ENCODE measurements around the gene SORBS1.
A peak's percentile ranks its signal among the peaks of the same experiment; 100 is the strongest.

Gene SORBS1

DNA sequence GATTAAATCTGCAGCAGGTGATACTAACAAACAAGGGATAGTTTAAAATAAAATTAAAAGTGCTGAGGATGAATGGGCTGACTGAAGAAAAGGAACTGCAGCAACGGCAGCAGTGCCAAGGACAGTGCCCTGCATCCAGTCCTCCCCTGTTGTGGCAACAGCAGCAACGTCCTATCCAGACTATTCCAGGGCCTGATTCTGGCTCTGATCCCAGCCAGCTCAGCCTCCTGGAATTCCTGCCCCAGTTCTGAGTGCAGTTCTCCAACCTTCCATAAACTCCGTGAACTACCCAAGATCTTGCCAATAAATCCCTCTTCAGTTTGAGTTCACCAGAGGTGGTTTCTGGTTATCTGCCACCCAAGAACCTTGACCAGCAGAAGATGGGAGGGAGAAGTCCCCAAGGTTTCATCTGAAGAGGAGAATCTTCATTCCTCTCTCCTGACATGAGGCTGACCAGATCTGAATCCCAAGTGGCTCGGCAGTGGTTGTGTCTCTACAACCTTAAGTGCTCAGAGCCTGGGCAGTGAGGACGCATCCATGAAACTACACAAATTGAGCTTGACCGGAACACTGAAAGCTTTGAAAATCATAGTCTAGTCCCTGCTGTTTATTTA is 115.8 kb downstream of the SORBS1 start:
- DNase-seq: peak in 4 of 10 donors; percentile 39 to 87 (median 44)
- intact Hi-C loops (cut with DNase I): no loop called here

DNA sequence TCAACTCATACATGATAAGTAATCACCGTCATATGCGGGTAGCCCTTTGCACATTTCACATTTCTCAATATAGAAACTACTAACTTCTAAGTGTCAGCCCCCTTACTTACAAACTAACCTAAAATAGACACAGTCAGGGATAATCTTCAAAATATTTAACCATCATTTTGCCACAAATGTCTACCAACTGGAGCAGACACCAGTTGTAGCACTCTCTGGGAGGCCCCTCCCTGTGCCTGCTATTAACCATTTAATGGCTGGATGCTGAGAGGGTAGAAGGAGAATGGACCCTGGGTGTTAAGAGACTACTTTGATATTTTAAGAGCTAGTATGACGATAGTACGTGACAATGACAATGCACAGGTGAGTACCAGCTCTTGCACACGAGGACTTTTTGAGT is 116.4 kb downstream of the SORBS1 start:
- intact Hi-C loops (cut with DNase I): no loop called here
- no peak for DNase-seq

GRCh38 chr10:95443636-95444035 is 117.5 kb downstream of the SORBS1 start:
- intact Hi-C loops (cut with DNase I): no loop called here
- no peak for DNase-seq

DNA sequence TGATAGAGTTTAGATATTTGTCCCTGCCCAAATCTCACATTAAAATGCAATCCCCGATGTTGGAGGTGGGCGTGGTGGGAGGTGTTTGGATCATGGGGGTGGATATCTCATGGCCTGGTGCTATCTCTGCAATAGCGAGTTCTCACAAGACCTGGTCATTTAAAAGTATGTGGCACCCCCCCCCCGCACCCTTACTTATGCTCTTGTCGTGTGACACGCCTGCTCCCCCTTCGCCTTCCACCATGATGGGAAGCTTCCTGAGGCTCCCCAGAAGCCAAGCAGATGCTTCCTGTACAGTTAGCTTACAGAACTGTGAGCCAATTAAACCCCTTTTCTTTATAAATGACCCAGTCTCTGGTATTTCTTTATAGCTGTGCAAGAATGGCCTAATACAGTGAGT is 118.8 kb downstream of the SORBS1 start:
- intact Hi-C loops (cut with DNase I): no loop called here
- no peak for DNase-seq

DNA sequence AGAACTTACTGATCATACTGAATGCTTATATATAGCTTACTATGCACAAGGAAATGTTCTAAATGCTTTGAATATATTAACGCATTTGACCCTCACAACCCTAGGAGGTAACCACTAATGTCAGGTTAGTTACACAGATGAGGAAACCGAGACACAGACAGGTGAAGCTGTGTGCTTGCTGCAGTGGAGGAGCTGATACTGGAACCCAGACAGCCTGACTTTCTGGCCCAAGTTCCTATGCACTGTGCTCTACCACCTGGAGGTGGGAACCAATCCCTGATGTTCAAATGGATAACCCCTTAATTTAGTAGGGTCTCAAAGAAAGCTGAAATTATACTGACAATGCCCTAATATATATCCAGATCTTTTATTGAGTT is 119.6 kb downstream of the SORBS1 start:
- intact Hi-C loops (cut with DNase I): no loop called here
- DNase-seq: no peak

DNA sequence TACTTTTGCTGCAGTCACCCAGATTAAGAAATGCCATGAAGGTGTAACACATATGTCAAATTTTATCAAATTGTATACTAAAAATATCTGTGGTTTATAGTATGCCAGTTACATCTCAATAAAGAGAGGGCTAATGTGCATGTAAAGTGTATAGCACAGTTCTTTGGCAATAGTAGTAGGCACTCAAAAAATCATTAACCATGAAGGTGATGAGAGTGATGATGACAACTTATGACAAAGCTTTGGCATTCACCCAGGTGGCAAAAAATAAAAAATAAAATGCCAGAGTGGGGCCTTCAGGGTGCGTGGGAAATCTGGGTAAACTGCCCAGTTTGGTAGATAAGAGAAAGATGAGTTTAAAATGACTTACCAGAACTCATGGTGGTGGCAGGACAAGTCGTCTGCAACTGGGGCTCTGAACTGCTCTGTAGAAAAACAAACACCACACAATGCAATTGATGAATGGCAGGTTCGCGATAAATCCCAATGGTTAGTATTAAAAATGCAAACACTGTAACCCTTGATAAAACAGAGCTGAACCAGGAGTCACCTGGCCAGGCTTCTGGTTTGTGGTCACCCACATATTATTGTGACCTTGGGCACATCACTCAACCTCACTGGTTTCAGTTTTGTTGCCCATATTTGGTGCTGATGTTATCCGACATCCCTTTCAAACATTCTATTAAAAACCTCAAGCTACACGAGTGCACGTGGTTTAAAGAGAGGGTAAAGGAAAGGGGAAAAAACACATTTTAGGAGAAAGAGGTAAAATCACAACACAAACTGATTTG is 120.2 kb downstream of the SORBS1 start:
- DNase-seq: no peak
- intact Hi-C loops (cut with DNase I): no loop called here

GRCh38 chr10:95440038-95440725 is 121.0 kb downstream of the SORBS1 start:
- DNase-seq: no peak
- intact Hi-C loops (cut with DNase I): no loop called here

GRCh38 chr10:95438781-95439180 is 122.4 kb downstream of the SORBS1 start:
- intact Hi-C loops (cut with DNase I): no loop called here
- no peak for DNase-seq

DNA sequence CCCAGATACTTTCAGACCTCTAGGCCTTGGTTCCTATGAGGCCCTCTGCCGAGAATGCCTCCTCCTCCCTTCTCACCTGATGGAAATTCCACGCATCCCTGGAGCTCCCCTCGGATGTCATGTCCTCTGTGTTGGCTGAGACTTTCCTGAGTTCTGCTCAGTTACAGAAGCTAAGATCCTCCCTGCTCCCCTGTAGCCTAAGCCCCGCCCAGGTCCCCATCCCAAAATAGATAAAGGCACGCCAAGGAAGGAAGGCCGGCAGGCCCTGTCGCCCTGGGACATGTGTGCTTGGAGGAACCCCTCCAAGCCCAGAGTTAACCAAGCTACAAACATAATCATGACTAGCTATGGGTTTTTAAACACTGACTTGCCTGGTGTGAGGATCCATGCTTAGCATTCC is 123.5 kb downstream of the SORBS1 start:
- intact Hi-C loops (cut with DNase I): no loop called here
- peak in 1 of 10 donors; percentile 66 for DNase-seq

GRCh38 chr10:95435548-95436279 is 125.5 kb downstream of the SORBS1 start:
- intact Hi-C loops (cut with DNase I): no loop called here

DNA sequence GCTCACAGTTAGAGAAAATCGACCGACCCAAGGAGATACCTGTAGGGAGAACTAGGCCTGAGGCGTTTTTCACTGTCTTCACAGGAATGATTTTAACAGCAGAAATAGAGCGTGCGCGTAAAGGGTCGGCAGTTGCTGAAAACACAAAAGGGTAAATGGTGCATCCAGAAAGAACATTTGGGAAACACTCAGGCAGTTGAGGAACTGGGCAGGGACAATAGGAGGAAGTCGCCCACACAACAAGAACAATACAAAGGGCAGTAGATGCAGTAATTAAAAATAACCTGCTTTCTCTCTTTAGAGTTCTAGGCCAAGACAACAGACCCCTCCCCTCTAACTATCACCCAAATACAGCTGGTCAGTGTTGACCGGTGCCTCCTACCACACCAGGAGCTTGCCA is 126.6 kb downstream of the SORBS1 start:
- DNase-seq: no peak
- intact Hi-C loops (cut with DNase I): loop anchor here (5.0 kb wide), 2 partner anchors 57 to 123 kb away; no protein-coding TSS in a partner anchor

More at GRCh38 chr10:95435548-95436279, 125.5 kb downstream of the SORBS1 start:
- DNase-seq: no peak

DNA sequence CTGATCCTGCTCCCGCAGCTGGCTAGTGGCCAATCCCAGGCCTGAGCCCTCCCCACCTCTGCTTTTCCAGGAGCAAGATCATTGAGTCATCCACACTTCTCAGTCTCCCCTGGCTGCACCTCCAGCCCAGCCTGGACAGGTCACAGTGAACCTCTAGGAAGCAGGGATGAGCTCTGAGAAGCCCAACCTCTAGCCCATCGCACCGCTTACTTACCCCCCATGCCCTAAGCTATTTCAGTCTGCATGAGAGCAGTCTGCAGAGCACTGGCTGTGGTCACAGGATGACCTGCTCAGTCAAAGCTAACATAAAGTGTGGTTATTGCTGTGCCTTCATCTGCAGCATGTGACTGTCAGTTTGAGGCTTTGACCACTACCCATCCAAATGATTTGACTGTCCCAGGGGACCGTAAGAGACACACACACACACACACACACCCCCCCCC is 129.2 kb downstream of the SORBS1 start:
- no peak for DNase-seq
- intact Hi-C loops (cut with DNase I): loop anchor here (5.0 kb wide), 2 partner anchors 55 to 125 kb away; no protein-coding TSS in a partner anchor

- peak in 4 of 10 donors; percentile 34 to 54 (median 52) for DNase-seq
- intact Hi-C loops (cut with DNase I): loop anchor here (1.0 to 5.0 kb wide), 3 partner anchors 53 to 171 kb away; no protein-coding TSS in a partner anchor
These were observed 130.8 kb downstream of the SORBS1 start for GRCh38 chr10:95430231-95430951.

DNA sequence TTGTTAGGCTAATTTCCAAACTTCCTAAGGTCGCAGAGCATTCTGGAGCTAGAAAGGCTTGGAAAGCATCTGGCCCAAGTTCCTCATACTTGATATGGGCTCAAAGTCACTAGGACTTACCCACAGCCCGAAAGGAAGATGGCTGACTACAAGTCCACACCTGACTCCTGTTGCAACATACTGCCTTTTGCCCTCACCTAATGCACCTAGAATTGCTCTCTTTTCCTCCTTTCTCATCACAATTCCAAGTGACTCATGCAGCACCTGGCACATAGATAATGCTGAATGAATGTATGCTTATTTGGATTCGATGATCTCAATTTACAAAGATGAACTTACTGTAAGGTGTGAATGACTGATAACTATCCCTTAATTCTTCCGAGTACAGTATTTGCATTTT is 131.5 kb downstream of the SORBS1 start:
- intact Hi-C loops (cut with DNase I): loop anchor here (1.0 to 5.0 kb wide), 3 partner anchors 52 to 172 kb away; no protein-coding TSS in a partner anchor
- DNase-seq: no peak

DNA sequence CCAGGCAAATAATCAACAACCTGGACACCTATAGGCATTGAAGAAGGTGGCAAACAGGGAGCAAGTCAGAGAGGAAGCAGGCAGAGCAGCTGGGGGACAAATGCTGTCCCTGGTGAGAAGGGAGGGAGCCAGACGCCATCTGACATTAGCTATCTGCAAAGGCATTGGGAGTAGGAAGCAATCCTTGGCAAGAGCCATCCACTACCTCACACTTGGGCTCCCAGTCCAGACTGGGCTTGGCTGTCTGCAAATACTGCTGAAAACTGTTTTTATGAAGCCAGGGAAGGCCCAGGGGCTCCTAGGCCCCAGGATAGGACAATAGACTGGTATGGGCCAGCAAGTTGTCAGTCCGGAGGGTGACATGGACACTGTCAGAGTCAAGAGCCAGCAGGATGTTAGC is 132.5 kb downstream of the SORBS1 start:
- DNase-seq: no peak
- intact Hi-C loops (cut with DNase I): no loop called here

- DNase-seq: no peak
- intact Hi-C loops (cut with DNase I): no loop called here
These were observed 134.7 kb downstream of the SORBS1 start for GRCh38 chr10:95426482-95426881.

DNA sequence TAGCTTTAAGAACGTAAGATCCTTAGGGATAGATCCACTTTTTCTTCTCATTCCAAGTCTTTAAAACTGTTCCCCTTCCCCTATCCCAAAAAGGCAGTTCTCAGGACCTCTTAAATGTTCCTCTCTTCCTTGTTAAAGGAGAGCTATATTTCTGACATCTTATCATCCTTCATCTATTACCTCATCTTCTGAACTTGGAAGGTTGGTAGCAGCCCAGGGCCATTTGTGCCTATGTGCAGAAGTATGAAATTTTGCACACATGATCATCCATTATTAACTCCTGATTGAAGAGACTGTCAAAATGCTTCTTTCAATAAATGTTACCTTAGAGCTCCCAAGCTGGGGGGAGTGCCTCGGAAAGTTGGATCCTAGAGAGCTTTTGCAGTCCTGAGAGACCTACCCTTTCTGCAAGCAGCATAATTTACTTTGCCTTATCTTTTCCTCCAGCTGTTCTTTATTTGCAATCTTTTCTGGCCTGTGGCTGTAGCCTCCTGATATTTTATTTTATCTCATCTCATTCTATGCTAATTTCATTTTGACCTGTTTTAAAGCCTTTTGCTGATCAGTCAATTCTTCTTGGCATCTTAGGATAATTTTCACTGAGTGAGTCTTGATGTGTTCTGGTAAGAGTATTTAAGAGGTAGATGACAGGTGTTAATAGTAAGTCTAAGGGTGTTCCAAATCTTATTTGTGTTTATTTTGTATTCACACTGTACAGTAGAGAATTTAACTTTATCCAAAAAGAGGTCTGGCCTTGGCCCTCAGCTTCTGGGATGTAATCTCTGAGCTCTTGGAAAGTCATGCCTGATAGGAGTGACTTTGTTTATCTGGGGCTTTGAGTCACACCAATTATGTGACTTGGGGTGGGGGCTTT is 135.3 kb downstream of the SORBS1 start:
- no peak for DNase-seq
- intact Hi-C loops (cut with DNase I): no loop called here

DNA sequence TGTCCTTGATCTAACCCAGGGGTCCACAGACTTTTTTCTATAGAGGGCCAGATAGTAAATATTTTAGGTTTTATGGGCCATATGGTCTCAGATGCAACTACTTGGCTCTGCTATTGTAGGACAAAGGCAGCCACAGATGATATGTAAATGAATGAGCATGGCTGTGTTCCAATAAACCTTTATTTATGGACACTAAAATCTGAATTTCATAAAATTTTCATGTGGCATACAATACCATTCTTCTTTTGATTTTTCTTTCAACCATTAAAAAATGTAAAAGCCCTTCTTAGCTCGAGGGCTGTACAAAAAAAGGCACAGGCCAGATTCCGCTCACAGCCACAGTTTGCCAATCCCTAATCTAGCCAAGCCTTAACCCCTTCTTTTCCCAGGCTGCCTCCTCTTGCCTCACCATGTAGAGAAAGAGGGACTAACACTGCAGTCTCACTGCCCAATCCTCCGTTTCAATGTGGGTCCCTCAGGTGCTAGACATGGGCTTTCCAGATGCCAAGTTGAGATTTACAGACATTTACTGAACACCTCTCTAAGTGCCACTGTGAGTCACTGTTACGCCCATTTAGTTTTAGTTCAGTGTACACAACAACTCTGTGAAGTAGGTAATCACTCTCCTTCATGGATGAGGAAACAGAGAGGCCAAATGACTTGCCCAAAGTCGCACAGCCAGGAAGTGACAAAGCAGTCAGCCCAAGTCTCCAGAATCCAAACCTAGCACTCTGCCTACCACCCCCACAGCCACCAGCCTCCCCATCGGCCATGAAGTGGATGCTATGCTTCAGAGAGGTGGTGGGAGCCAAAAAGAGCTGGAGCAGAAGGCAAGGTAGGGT is 137.8 kb downstream of the SORBS1 start:
- intact Hi-C loops (cut with DNase I): no loop called here
- DNase-seq: no peak
